MM.1S (cell line): ENCODE results near the gene ERVK3-1.

Source experiments
- DNase-seq: peaks from one replicate; pipeline ENCODE4 v3.0.0-alpha.2; 2015
- H2AFZ ChIP-seq: fragments of 300-600 bp; sonication (generic); 2 replicates; pipeline ENCODE4 v1.6.0; 2016; ENCODE audit warnings: antibody characterized with exemption, low read length
- H3F3A ChIP-seq: fragments of 300-600 bp; sonication (generic); 2 replicates; pipeline ENCODE4 v1.6.1; 2016; ENCODE audit warnings: mild to moderate bottlenecking, antibody characterized with exemption, low read length, moderate library complexity, mixed read lengths; ENCODE audit not compliant: insufficient read depth
- H3K27ac ChIP-seq: fragments of 300-600 bp; sonication (generic); 2 replicates; pipeline ENCODE4 v1.5.1; 2016; ENCODE audit warnings: mild to moderate bottlenecking, low read length
- H3K27me3 ChIP-seq: fragments of 300-600 bp; sonication (generic); replicated peaks from 2 replicates; pipeline ENCODE4 v1.6.0; 2016; ENCODE audit warnings: low read length; ENCODE audit not compliant: insufficient read depth
- H3K36me3 ChIP-seq: fragments of 300-600 bp; sonication (generic); replicated peaks from 2 replicates; pipeline ENCODE4 v1.6.1; 2016; ENCODE audit warnings: mild to moderate bottlenecking, low read length, mixed read lengths; ENCODE audit not compliant: insufficient read depth
- H3K4me1 ChIP-seq: fragments of 300-600 bp; sonication (generic); 2 replicates; pipeline ENCODE4 v1.6.1; 2016; ENCODE audit warnings: low read length, mixed read lengths
- H3K4me2 ChIP-seq: fragments of 300-600 bp; sonication (generic); 2 replicates; pipeline ENCODE4 v1.6.0; 2016; ENCODE audit warnings: low read depth, low read length
- H3K4me3 ChIP-seq: fragments of 300-600 bp; sonication (generic); 2 replicates; pipeline ENCODE4 v1.5.1; 2016; ENCODE audit warnings: low read length, mixed read lengths
- H3K79me2 ChIP-seq: fragments of 300-600 bp; sonication (generic); 2 replicates; pipeline ENCODE4 v1.6.1; 2016; ENCODE audit warnings: mixed run types, low read length, mixed read lengths
- H3K9ac ChIP-seq: fragments of 300-600 bp; sonication (generic); 2 replicates; pipeline ENCODE4 v1.6.1; 2016; ENCODE audit warnings: low read length, mixed read lengths
- H3K9me2 ChIP-seq: fragments of 300-600 bp; sonication (generic); replicated peaks from 2 replicates; pipeline ENCODE4 v1.6.1; 2016; ENCODE audit warnings: mild to moderate bottlenecking, low read length, mixed read lengths; ENCODE audit not compliant: insufficient read depth
- H3K9me3 ChIP-seq: fragments of 300-600 bp; sonication (generic); replicated peaks from 2 replicates; pipeline ENCODE4 v1.6.1; 2016; ENCODE audit warnings: mild to moderate bottlenecking, low read length, mixed read lengths; ENCODE audit not compliant: insufficient read depth
- H4K20me1 ChIP-seq: fragments of 300-600 bp; sonication (generic); 2 replicates; pipeline ENCODE4 v1.6.1; 2016; ENCODE audit warnings: mild to moderate bottlenecking, low read length, moderate library complexity, mixed read lengths; ENCODE audit not compliant: insufficient read depth
- CTCF ChIP-seq: fragments of 300-600 bp; sonication (generic); IDR thresholded peaks from 2 replicates; pipeline ENCODE4 v1.5.1; 2016; ENCODE audit warnings: antibody characterized with exemption, low read length, mixed read lengths
- EZH2 ChIP-seq: fragments of 300-600 bp; sonication (generic); optimal IDR thresholded peaks from 2 replicates; pipeline ENCODE3; 2017; ENCODE audit warnings: low read depth, mild to moderate bottlenecking, antibody characterized with exemption, low read length, mixed read lengths
- EZH2phosphoT487 ChIP-seq: fragments of 300-600 bp; sonication (generic); IDR thresholded peaks from 2 replicates; pipeline ENCODE4 v1.6.1; 2018; ENCODE audit warnings: antibody characterized with exemption, low read length

Gene ERVK3-1

DNA sequence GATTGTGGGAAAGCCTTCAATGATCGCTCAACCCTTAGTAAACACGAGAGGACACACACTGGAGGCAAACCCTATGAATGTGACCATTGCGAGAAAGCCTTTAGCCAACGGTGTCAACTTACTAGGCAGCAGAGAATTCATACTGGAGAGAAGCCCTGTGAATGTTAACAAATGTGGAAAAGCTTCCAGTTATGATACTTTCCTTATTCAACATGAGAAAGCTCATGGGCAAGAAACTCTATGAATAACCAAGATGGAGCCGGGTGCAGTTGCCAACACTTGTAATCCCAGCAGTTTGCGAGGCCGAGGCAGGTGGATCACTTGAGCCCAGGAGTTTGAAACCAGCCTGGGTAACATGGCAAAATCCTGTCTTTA lies 42.3 kb upstream of the ERVK3-1 start:
- Histone ChIP-seq H2AFZ (no peak overlapping the region), H3K4me3 (no peak overlapping the region), H3K9ac (no peak overlapping the region), H3K27me3 (no peaks in the 10 kb centered on the region), H3K79me2 (no peaks in the 10 kb centered on the region), H3K4me2 (no peak overlapping the region), H3K27ac (no peak overlapping the region), H3K9me2 (no peaks in the 10 kb centered on the region), H3K4me1 (no peaks in the 10 kb centered on the region), H3F3A (no peaks in the 10 kb centered on the region), H4K20me1 (no peaks in the 10 kb centered on the region), H3K9me3 (no peaks in the 10 kb centered on the region), H3K36me3 (no peaks in the 10 kb centered on the region)
- TF ChIP-seq CTCF: no peak
- no peak for TF ChIP-seq EZH2phosphoT487
- TF ChIP-seq EZH2: no peak
- no peak for DNase-seq

- Histone ChIP-seq H3K9me2 (no peaks in the 10 kb centered on the region), H3K27me3 (no peaks in the 10 kb centered on the region), H3K27ac (no peak overlapping the region), H3K4me3 (no peak overlapping the region), H3F3A (no peaks in the 10 kb centered on the region), H4K20me1 (no peaks in the 10 kb centered on the region), H3K4me2 (no peak overlapping the region), H2AFZ (no peak overlapping the region), H3K9ac (no peak overlapping the region), H3K4me1 (no peaks in the 10 kb centered on the region), H3K36me3 (no peaks in the 10 kb centered on the region), H3K9me3 (no peaks in the 10 kb centered on the region), H3K79me2 (no peaks in the 10 kb centered on the region)
- no peak for DNase-seq
- TF ChIP-seq CTCF (no peak), EZH2 (no peak), EZH2phosphoT487 (no peak)
Observed at GRCh38 chr19:58265100-58265499, 40.1 kb upstream of the ERVK3-1 start.

DNA sequence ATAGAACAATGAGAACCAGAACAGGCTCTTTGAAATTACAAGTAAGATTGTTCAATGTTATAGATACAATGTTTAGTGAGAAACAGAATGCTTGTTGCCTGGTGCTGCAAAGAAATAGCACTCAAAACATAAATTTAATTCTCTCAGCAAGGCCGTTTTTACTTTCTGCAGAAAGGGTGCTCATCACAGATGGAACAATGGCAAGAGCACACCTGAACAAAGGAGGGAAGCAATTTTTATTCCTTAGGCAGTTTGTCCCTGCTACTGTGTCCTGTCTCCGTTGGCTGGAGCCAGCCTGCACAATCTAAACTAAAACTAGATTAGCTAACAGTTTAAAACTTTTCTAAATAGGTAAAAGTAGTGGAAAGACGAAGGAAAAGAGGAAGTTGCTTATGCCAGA lies 36.8 kb upstream of the ERVK3-1 start:
- TF ChIP-seq EZH2phosphoT487 (no peak), CTCF (no peak), EZH2 (no peak)
- H3K9me3 ChIP-seq: no peaks in the 10 kb centered on the region
- H3K9ac ChIP-seq: no peak overlapping the region
- H3K36me3 ChIP-seq: no peaks in the 10 kb centered on the region
- no peak for DNase-seq
- H4K20me1 ChIP-seq: no peaks in the 10 kb centered on the region
- H3K4me1 ChIP-seq: no peaks in the 10 kb centered on the region
- no peak overlapping the region for H3K4me3 ChIP-seq
- no peaks in the 10 kb centered on the region for H3F3A ChIP-seq
- H2AFZ ChIP-seq: no peak overlapping the region
- H3K9me2 ChIP-seq: no peaks in the 10 kb centered on the region
- H3K79me2 ChIP-seq: no peaks in the 10 kb centered on the region
- no peak overlapping the region for H3K4me2 ChIP-seq
- H3K27me3 ChIP-seq: no peaks in the 10 kb centered on the region
- H3K27ac ChIP-seq: no peak overlapping the region
